Liver (tissue), 9 donors: ENCODE data around the gene CELA1. TPM values are rescaled to one million over a fixed set of nuclear protein-coding genes. Genes with fewer than 3 reads are reported as not detected.
A peak's percentile ranks its signal among the peaks of the same experiment; 100 is the strongest.

ENCODE experiments used
- DNase-seq: peaks from one replicate; pipeline ENCODE4 v3.0.0-alpha.2; 2017; ENCODE audit warnings: low spot score
- H3K27ac ChIP-seq, 2 donors: one replicate each; pipeline ENCODE4 v1.7.0; 2013; ENCODE audit warnings: inconsistent platforms in 2 of 2, low read length in 2 of 2, control low read depth in 1 of 2, low read depth in 1 of 2, mild to moderate bottlenecking in 1 of 2
- H3K27me3 ChIP-seq, 4 donors: one replicate each; pipeline versions ENCODE4 v1.6.1 to v1.7.0; 2013; ENCODE audit warnings: low read length in 3 of 4, inconsistent platforms in 1 of 4, mild to moderate bottlenecking in 1 of 4, moderate library complexity in 1 of 4; ENCODE audit not compliant: control insufficient read depth in 4 of 4, insufficient read depth in 4 of 4
- H3K36me3 ChIP-seq, 4 donors: one replicate each; pipeline versions ENCODE4 v1.6.1 to v1.7.0; 2013; ENCODE audit warnings: low read length in 3 of 4, mild to moderate bottlenecking in 3 of 4, low read depth in 1 of 4, moderate library complexity in 1 of 4; ENCODE audit not compliant: control insufficient read depth in 4 of 4, insufficient read depth in 3 of 4
- H3K4me1 ChIP-seq, 4 donors: one replicate each; pipeline versions ENCODE4 v1.6.1 to v1.7.0; 2013; ENCODE audit warnings: low read length in 3 of 4, mild to moderate bottlenecking in 3 of 4, moderate library complexity in 1 of 4; ENCODE audit not compliant: control insufficient read depth in 4 of 4, insufficient read depth in 4 of 4
- H3K4me3 ChIP-seq, 3 donors: one replicate each; pipeline versions ENCODE4 v1.6.1 to v1.7.0; 2013; ENCODE audit warnings: low read length in 3 of 3, control low read depth in 1 of 3, low read depth in 1 of 3, mild to moderate bottlenecking in 1 of 3
- H3K9ac ChIP-seq, 2 donors: one replicate each; pipeline ENCODE4 v1.7.0; 2013; ENCODE audit warnings: low read length in 2 of 2, mild to moderate bottlenecking in 2 of 2, moderate library complexity in 2 of 2, control low read depth in 1 of 2, low read depth in 1 of 2
- H3K9me3 ChIP-seq, 4 donors: one replicate each; pipeline versions ENCODE4 v1.6.1 to v1.7.0; 2013; ENCODE audit warnings: low read length in 3 of 4; ENCODE audit not compliant: control insufficient read depth in 4 of 4
- ATF3 ChIP-seq: IDR thresholded peaks from 2 replicates; pipeline ENCODE4 v1.6.1; 2016; ENCODE audit warnings: antibody characterized with exemption
- CTCF ChIP-seq: fragments of 150-350 bp; IDR thresholded peaks from 2 replicates; pipeline ENCODE4 v1.5.1; 2017; ENCODE audit warnings: improper control_type of control experiment, low read depth, low read length; ENCODE audit not compliant: missing input control
- EGR1 ChIP-seq, 2 donors: IDR thresholded peaks; 2 replicates each; pipeline ENCODE4 v1.6.1; 2016 to 2018; ENCODE audit warnings: antibody characterized with exemption in 2 of 2, low read depth in 2 of 2
- FOXA1 ChIP-seq: IDR thresholded peaks from 2 replicates; pipeline ENCODE4 v1.6.1; 2016; ENCODE audit warnings: antibody characterized with exemption
- FOXA2 ChIP-seq: IDR thresholded peaks from 2 replicates; pipeline ENCODE4 v1.6.1; 2016; ENCODE audit warnings: antibody characterized with exemption
- GABPA ChIP-seq, 2 donors: IDR thresholded peaks in 1 of 2; conservative IDR thresholded peaks in 1 of 2; 2 replicates each; pipeline ENCODE4 v1.6.1; 2016; ENCODE audit warnings: antibody characterized with exemption in 2 of 2, mild to moderate bottlenecking in 1 of 2, moderate library complexity in 1 of 2
- HNF4A ChIP-seq, 2 donors: conservative IDR thresholded peaks; 2 replicates each; pipeline ENCODE4 v1.6.1; 2016; ENCODE audit warnings: antibody characterized with exemption in 2 of 2, mild to moderate bottlenecking in 2 of 2
- HNF4G ChIP-seq: IDR thresholded peaks from 2 replicates; pipeline ENCODE4 v1.6.1; 2016; ENCODE audit warnings: antibody characterized with exemption
- JUND ChIP-seq, 2 donors: IDR thresholded peaks; 2 replicates each; pipeline ENCODE4 v1.6.1; 2016; ENCODE audit warnings: antibody characterized with exemption in 2 of 2
- MAX ChIP-seq: IDR thresholded peaks from 2 replicates; pipeline ENCODE4 v1.6.1; 2016; ENCODE audit warnings: antibody characterized with exemption
- NR2F2 ChIP-seq: IDR thresholded peaks from 2 replicates; pipeline ENCODE4 v1.6.1; 2016; ENCODE audit warnings: antibody characterized with exemption
- RAD21 ChIP-seq, 2 donors: IDR thresholded peaks; 2 replicates each; pipeline ENCODE4 v1.6.1; 2016; ENCODE audit warnings: antibody characterized with exemption in 2 of 2, mild to moderate bottlenecking in 2 of 2
- REST ChIP-seq: IDR thresholded peaks from 2 replicates; pipeline ENCODE4 v1.6.1; 2016; ENCODE audit warnings: antibody characterized with exemption, mild to moderate bottlenecking
- RXRA ChIP-seq, 2 donors: IDR thresholded peaks; 2 replicates each; pipeline ENCODE4 v1.6.1; 2017 to 2018; ENCODE audit warnings: antibody characterized with exemption in 2 of 2, mild to moderate bottlenecking in 1 of 2
- SP1 ChIP-seq: IDR thresholded peaks from 2 replicates; pipeline ENCODE4 v1.6.1; 2018; ENCODE audit warnings: antibody characterized with exemption, mild to moderate bottlenecking
- TAF1 ChIP-seq: conservative IDR thresholded peaks from 2 replicates; pipeline ENCODE4 v1.6.1; 2016; ENCODE audit warnings: antibody characterized with exemption, mild to moderate bottlenecking
- YY1 ChIP-seq: IDR thresholded peaks from 2 replicates; pipeline ENCODE4 v1.6.1; 2016; ENCODE audit warnings: antibody characterized with exemption, mild to moderate bottlenecking
- ZBTB33 ChIP-seq: IDR thresholded peaks from 2 replicates; pipeline ENCODE4 v1.6.1; 2016; ENCODE audit warnings: antibody characterized with exemption
- WGBS: extraction: QIAGEN DNeasy Blood & Tissue Kit; methylation state at CpG from one replicate; pipeline ENCODE4 v1.1.7; 2013; 5-methylcytosine and 5-hydroxymethylcytosine counted together
- polyA plus RNA-seq, 2 donors: library from polyadenylated mRNA; stranded (reverse) in 1 of 2; unstranded in 1 of 2; fragments of 200-250 nt in 1 of 2; fragments of >200 nt in 1 of 2; fragmentation: Nextera tagmentation in 1 of 2; extraction: Ambion mirVana in 1 of 2; gene quantifications; one replicate each; pipeline versions ENCODE4 v1.2.1 to v1.2.3, GENCODE V29; 2013 to 2015
- total RNA-seq, 2 donors: library from RNA; depleted of rRNA; stranded (reverse); fragments of >200 nt; gene quantifications; one replicate each; pipeline ENCODE4 v1.2.3, GENCODE V29; 2014
- donor health status: healthy.
- donor health status: healthy.
- donor health status: healthy.
- donor health status: healthy.
- donor health status: healthy.

CELA1 gene
- total and polyA plus RNA-seq, 4 donors = not detected

GRCh38 chr12:51322452-51322851, 24.0 kb downstream of the CELA1 start:
- H3K36me3 ChIP-seq = no peaks in the 10 kb centered on the region
- H3K27me3 ChIP-seq = no peaks in the 10 kb centered on the region
- H3K27ac ChIP-seq = no peak overlapping the region
- H3K4me1 ChIP-seq = peaks cover 0 to 5% (median 2%) of the 10 kb centered on the region in 4 donors
- no peaks in the 10 kb centered on the region for H3K9me3 ChIP-seq
- DNase-seq = no peak
- peak overlapping the region in 1 of 2 donors; percentile 57 for H3K9ac ChIP-seq
- WGBS = 88% methylated on average over 5 of the region's 5 CpGs
- TF ChIP-seq TAF1 = no peak
- TF ChIP-seq JUND (IDR thresholded peaks at IDR 0.05) = no peak
- TF ChIP-seq HNF4G = no peak
- no peak for TF ChIP-seq SP1
- TF ChIP-seq RAD21 (IDR thresholded peaks at IDR 0.05) = no peak
- TF ChIP-seq ZBTB33 = no peak
- TF ChIP-seq RXRA (IDR thresholded peaks at IDR 0.05) = no peak
- TF ChIP-seq CTCF = no peak
- TF ChIP-seq EGR1 (IDR thresholded peaks at IDR 0.05; ENCODE audit: low read depth in 2 of 2) = no peak
- TF ChIP-seq MAX = no peak
- TF ChIP-seq NR2F2 = no peak
- TF ChIP-seq ATF3 = no peak
- TF ChIP-seq HNF4A (conservative IDR thresholded peaks at IDR 0.05) = no peak
- no peak overlapping the region for H3K4me3 ChIP-seq

GRCh38 chr12:51321882-51322281, 24.6 kb downstream of the CELA1 start:
- H3K27ac ChIP-seq = no peak overlapping the region

More at GRCh38 chr12:51321882-51322281, 24.6 kb downstream of the CELA1 start:
- no peak overlapping the region for H3K9ac ChIP-seq
- H3K9me3 ChIP-seq = no peaks in the 10 kb centered on the region
- DNase-seq = no peak
- TF ChIP-seq ATF3 (no peak), ZBTB33 (no peak), FOXA2 (no peak), MAX (no peak), GABPA (IDR thresholded peaks at IDR 0.05 in 1 of 2, conservative IDR thresholded peaks at IDR 0.05 in 1 of 2) (no peak), RAD21 (IDR thresholded peaks at IDR 0.05) (no peak), EGR1 (IDR thresholded peaks at IDR 0.05; ENCODE audit: low read depth in 2 of 2) (no peak), HNF4G (no peak), CTCF (no peak), REST (no peak), TAF1 (no peak), RXRA (IDR thresholded peaks at IDR 0.05) (no peak), SP1 (no peak), FOXA1 (no peak), YY1 (no peak)
- H3K4me1 ChIP-seq = peaks cover 0 to 5% (median 2%) of the 10 kb centered on the region in 4 donors
- no peak overlapping the region for H3K4me3 ChIP-seq
- no peaks in the 10 kb centered on the region for H3K36me3 ChIP-seq
- no peaks in the 10 kb centered on the region for H3K27me3 ChIP-seq
- 71% methylated on average over 3 of the region's 3 CpGs for WGBS
